HG02943 (cell line): Measurements from ENCODE around the gene SNED1.

Experiments
- ATAC-seq: cut with Tn5 transposase; IDR thresholded peaks from one replicate; pipeline ENCODE4 v1.9.1; 2021; ENCODE audit warnings: mild to moderate bottlenecking, low read depth, moderate library complexity; ENCODE audit not compliant: unreplicated experiment

The SNED1 gene

DNA sequence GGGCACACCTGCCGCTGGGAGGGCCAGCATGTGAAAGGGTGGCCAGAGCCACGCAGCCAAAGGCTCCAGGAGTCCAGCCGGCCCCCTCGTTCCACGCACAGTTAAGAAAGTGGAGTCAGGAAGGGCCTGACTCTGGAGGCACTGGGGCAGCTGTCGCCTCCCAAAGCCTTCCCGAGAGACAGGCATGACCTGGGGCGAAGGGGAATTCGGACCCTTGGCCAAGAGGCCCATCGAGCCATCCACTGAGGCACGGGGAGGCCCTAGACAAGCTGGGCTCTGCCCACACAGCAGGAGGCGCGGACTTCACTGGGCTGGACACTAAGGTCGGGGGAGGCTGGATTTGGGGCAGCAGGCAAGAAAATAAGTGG lies 38.5 kb upstream of the SNED1 start:
- ATAC-seq, result no peak

DNA sequence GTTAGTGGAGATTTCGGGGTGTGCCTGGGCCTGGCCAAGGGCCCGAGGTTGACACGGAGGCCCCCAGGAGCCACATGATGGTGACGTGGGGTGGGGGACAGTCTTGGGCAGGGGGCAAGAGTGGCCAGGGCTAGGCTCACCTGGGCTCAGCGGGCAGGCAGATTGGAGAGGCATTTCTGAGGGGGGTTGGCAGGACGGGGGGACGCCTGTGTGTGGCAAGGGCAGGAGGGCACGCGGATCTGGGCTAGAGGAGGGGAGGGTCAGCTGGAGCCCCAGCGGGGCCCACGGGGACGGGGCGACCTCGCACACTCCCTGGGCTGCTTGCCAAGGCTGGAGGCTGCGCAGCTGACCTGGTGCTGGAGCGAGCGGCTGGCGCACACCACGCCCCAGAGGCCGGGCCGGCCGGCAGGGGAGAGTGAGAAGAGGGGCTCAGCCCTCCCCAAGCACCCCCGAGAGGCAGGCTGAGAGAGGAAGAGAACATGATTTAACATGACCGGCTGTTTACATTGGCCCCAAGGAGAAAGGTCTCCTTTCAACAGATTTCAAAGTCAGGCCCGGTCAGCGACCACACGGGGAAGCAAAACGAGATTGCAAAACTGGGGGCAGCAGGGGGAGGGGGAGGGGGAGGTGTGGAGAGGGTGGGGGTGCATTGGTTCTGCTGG lies 38.0 kb upstream of the SNED1 start:
- no peak for ATAC-seq

DNA sequence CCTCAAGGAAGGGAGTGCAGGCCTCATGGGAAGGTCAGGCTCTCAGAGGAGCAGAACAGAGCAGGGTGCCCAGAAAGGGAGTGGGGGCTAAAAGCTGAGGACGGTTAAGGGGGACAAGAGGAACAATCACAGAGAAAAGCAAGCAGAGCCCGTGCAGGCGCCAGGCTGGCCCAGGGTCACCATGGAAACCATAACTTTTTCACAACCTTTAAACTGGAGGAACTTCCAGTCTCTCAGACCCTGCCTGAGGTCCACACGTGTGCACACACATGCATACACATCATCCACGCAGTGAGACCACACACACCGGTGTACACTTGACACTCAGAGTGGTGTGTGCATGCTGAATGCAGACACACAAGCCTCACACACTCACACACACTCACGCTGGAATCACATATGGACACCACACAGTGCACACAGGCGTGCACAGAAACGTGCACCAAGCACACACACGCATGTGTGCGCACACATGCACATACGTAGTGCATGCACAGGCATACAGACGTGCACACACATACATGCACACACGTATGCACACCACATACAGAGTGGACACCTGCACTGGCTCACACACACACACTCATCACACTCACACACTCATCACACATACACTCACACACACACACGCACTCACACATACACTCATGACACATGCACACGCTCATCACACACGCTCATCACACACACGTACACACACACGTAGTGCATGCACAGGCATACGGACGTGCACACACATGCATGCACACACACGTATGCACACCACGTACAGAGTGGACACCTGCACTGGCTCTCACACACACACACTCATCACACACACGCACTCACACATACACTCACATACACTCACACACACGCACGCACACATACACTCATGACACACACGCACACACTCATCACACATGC lies 37.2 kb upstream of the SNED1 start:
- ATAC-seq, result no peak

DNA sequence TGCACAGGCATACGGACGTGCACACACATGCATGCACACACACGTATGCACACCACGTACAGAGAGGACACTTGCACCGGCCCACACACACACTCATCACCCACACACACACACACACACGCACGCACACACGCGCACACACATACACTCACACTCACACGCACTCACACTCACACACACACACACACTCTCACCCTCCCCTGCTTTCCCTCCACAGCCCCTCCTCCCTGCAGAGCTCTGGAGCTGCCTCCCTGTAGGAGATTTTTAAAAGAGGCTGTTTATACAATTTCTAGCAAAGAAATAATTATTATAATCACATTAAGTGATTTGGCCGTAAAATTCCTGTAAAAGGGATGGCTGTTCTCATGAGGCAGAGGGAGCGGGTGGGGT lies 36.5 kb upstream of the SNED1 start:
- ATAC-seq, result no peak

DNA sequence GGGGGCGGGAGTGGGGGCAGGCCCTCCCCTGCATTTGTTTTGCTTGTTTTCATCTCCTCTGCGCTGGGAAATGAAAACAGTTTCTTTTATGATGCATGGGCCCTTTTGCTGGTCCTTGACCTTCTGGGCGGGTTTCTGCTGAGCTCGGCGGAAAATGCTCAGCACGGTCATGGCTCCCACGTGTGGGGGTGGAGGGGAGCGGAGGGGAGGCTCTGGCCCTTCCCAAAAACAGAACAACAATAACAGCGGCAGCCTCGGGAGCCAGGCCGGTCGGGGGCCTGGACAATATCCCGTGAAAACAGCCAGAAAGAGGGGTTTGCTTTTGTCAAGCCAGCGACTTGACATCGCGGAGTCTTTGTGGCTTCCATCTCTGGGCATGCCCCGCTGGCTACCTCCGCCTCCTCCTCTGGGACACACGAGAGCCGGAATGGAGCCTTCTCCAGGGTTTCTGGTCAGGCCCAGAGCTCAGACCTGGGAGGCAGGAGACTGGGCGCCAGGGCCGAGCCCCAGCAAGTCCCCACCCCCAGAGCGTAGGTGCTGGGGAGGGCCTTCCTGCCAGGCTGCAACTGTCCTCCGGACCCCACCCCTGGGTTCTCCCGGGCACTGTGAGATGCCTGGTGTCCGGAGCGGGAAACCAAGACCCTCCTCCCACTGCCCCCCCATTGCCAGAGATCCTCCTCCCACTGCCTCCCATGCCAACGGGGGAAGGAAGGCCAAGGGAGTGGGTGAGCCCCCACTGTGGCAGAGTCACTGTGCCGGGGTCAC lies 35.9 kb upstream of the SNED1 start:
- ATAC-seq, result no peak

DNA sequence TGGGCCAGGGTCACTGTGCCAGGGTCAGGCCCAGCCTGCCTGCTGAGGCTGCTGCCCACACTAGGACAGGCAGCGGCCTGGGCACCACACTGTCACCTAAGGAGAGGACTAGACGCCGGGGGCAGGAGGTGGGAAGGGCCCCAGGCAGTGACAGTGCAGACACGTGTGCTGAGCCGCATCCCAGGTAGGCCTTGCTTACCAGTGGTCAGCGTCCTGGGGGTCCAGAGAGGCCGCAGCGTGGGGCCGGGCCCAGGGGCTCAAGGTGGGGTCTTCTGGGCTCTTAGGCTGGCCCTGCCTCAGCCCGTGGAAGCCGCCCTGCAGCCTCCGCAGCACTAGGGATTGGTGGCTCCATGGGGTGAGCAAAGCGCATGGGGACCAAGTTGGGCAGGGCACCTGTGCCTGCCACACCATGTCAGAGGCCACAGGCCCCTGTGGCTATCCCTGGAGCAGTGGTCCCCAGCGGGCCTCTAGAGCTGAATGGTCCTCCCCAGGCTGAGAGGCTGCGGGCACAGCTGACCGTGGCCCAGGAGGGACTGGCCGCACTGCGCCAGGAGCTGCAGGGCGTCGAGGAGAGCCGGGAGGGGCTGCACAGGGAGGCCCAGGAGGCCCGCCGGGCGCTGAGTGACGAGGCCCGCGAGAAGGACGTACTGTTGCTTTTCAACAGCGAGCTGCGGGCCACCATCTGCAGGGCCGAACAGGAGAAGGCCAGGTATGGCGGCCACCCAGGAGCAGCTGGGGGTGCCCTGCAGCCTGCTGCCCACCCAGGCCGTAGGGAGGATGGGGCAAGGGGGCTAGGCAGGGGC lies 35.2 kb upstream of the SNED1 start:
- ATAC-seq, result no peak

DNA sequence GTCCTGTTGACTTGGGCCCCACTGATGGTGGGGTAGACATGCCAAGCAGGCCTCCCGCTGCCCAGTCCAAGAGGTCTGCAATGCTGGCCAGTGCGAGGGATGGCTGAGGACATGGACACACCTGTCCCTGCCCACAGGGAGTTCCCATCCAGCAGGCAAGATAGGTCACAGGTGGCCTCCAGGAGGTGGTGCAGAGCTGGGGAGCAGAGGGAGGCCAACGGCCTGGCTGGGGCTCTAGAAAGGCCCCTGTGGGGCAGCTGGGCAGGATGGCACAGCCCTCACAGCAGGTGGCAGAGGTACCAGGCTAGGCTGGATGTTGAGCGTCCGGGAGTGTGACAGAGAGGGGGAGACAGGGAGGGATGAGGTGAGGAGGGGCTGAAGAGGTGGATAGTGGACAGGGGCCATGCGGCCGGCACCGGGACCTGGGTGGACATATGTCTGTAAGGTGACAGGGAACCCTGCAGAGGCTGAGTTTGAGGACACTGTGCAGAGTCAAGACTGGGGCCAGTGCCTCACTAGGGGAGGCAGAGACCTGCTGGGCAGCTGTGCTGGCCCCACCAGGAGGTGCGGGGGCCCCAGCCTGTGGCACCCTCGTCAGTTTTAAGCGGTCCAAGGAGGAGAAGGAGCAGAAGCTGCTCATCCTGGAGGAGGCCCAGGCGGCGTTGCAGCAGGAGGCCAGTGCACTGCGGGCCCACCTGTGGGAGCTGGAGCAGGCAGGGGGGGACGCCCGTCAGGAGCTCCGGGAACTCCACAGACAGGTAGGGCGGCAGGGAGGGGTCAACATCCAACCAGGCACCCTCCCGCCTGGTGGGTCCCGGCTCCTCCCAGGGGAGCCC lies 34.3 kb upstream of the SNED1 start:
- ATAC-seq, result no peak

DNA sequence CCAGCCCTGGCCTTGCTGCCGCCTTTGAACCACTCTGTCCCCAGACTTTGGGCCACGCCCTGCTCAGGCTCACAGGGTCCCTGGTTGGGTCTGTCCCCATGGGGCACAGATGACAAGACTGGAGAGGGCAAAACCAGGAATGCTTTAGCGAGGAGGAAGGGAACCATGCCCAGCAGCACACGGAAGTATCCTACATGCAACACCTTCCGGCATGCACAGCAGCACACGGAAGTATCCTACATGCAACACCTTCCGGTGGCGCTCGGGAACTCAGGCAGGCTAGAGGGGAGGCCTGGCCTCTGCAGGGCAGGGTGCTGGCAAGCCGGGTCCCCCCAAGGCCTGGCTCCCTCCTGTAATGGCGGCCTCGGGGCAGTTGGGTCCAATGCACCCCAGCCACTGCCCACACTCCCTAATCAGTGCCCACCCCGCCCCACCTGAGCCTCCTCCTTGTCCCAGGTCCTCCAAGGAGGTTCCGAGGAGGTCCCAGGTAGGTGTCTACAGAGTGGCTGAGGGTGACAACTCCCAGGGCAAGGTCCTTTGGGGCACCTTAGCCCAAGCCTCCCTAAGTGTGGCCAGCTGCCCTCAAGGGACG lies 33.6 kb upstream of the SNED1 start:
- no peak for ATAC-seq

DNA sequence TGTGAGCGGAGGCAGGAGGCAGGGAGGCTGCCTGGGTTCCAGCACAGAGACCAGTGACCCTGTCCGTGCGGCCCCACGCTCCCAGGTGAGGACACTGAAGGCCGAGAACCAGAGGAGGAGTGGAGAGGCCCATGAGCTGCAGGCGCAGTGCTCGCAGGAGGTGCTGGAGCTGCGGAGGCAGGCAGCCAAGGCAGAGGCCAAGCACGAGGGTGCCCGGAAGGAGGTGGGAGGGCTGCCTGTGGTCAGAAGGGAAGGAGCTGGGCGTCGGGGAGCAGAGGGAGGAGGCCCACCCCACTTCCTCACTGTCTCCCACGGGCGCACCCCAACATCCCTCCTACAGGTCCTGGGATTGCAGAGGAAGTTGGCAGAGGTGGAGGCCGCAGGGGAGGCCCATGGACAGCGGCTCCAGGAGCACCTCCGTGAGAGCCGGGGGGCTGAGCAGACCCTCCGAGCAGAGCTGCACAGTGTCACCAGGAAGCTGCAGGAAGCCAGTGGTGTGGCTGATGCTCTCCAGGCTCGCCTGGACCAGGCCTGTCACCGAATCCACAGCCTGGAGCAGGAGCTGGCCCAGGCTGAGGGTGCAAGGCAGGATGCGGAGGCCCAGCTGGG lies 33.0 kb upstream of the SNED1 start:
- ATAC-seq, result no peak

DNA sequence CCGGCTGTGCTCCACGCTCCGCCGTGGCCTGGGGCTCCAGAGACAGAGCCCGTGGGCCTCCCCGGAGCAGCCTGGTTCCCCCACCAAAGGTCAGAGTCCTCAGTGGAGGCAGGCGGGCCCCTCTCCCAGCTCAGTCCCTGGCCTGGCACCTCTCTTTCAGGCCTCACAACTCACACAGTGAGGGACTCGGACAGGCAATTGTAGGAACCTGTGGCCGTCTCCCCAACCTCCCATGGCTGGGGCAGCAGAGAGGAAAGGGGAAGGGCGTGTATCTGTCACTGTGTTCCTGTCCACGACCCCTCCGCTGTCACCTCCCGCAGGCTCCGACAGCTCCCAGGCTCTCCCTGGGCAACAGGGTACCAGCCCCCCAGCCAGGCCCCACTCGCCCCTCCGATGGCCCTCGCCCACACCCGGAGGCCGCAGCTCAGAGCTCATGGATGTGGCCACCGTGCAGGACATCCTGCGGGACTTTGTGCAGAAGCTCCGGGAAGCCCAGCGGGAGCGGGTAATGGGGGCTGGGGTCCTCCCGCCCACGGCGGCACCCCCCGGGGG lies 32.4 kb upstream of the SNED1 start:
- no peak for ATAC-seq

DNA sequence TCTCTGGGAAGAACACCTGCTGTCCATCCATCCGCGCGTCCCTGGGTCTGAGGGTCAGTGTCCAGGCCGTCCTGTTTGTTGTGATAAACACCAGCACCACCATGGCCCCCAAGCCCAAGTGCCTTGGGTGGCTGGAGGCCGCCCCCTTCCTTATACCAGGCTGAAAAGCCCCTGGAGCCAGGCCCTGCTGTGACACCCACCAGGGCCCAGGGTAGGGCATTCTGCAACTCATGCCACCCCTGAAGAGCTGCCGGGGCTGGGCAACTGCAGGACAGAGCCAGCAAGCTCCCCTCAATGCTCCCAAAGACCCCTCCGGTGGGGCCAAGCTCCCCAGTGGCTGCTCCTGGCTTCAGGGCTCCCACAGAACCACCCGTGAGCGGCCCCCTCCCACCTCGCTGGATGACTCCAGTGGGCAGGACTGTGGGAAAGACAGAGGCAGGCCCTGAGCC lies 31.9 kb upstream of the SNED1 start:
- ATAC-seq, result no peak

DNA sequence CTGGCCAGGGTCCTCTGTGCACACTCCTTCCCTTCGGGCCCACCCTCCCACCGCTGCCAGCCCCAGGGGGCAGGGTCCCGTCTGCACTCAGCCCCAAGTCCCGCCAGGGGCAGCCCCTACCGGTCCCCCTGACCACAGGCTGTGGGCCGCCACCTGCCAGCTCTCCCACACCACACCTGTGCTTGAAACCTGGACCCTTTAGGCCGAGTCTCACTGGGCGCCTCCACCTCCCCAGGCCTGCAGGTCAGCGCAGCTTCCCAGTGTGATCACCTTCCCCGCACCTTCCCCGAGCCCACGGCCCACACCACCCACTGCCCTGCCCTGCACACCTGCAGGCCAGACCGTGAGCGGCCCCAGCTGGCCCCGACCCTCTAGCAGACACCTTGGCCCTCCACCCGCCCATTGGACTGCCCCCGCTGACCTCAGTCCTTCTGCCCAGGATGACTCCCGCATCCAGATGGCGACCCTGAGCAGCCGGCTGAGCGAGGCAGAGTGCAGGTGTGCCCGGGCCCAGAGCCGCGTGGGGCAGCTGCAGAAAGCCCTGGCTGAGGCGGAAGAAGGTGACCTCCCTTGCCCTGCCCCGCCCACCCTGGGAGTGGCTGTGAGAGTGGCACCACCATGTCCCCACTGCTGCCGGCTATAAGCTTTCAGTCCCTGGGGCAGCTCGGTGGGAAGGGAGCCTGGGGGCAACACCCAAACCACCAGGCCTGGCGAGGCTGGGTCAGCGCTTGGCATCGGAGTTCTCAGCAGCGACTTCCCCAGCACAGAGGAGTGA lies 31.3 kb upstream of the SNED1 start:
- ATAC-seq, result no peak

DNA sequence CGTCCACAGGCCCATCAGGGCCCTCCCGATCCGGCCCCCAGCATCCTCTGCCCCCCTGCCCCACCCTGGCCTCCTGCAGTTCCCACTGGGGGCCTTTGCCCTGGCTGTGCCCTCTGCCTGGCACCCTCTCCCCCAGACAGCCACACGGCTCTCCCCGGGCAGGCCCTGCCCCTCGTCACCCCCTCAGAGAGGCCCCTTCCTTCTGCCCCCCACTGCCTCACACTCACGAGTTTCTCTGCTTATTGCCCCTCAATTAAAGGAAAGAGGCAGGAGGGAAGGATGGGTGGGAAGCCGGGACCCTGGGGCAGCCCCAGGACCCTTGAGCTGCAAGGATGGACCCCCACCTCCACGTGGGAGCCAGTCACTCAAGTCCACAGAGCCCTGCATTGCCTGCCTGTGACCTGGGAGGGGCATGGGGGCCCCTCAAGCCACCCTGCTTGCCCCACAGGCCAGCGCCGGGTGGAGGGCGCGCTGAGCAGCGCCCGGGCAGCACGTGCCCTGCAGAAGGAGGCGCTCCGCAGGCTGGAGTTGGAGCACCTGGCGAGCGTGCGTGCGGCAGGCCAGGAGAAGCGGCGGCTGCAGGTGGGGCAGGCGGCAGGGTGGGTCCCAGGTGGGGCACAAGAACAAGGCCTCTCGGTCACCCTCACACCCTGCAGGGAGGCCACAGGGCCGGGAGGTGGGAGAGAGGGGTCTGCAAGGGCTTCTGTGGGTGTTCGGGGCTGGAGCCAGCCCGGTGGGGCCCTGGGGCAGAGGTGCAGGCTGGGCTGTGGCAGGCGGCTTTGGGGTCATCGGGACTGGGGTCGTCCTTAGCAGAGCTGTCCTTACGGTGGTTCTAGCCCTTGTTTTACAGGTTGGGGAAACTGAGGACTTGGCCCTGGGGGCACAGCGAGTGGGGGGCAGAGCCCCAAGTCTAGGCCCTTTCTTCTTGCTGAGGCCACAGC lies 30.5 kb upstream of the SNED1 start:
- ATAC-seq, result no peak

DNA sequence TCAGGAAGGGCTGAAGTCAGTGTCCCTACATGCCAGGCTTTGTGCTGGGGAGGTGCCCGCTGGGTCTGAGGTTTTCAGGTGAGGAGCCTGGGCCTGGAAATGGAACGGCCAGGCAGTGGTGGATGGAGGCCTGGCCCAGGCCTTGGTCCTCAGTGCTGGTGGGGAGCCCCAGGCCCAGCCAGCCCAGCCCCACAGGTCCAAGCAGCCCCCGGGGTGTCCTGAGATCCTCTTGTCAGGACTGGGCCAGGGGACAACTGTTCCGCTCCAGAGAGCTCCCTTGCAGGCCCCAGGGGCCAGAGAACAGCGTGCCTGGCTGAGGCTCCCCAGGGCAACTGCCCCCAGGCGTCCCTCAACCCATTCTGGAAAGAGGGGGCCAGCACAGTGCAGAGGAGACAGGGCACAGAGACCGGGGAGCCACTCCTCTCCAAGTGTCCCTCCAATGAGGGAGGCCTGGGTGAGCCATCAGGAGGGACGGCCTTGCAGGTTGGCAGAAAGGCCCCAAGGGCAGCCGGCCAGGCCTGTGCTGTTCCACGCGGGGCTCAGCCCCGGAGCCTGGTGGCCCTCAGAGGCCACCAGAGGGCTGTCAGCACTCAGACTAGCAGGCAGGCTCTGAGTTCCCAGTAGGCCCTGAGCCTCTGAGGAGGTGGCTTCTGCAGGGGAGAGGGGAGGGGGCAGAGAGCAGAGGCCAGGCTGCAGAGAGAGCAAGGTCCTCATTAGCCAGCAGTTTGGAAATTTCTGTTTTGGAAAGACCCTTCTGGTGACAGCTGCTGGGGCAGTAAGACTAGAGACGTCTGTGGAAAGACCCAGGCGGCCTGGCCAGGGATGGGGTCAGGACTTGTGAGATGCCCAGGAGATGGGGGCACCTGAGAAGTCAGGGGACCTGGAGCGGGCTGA lies 29.4 kb upstream of the SNED1 start:
- no peak for ATAC-seq

DNA sequence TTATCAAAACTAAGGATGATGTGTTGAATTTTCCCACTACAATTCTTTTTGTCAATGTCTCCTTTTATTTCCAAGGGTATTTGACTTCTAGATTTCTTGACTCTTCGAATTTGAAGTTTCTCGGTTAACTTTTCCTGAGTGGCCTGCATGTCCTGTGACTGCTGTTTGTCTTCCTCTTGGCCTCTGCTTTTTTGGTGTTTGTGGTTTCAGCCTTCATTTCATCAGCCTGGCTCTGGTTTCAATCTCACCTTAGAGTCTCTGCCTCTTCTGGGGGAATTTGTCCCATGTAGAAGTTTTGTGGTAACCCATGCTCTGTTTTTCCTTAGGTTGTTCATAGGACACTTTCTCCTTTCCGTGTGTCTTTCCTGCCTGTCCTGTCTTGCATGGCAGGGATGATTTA lies 28.3 kb upstream of the SNED1 start:
- no peak for ATAC-seq

DNA sequence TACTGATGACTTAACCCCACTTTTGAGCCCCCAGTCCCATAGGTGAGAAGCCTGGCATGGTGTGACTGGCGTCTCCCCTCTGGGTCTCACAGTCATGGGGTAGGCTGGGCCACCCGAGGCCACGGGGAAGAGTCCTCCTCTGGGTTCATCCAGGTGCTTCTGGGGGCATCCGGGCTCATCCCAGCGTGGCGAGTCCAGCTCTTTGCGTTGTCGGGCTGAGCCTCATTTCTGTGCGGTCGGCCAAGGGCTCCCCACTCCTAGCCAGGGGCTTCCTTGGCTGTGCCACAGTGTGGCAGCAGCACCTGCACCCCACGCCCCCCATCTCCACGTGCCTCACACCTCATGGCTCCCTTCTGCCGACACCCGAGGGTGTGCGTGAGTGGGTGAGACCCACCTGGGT lies 27.6 kb upstream of the SNED1 start:
- ATAC-seq, result no peak
